CD4-positive, alpha-beta memory T cell (primary cell): Measurements from ENCODE around the gene LATS2. TPM values are rescaled to one million over a fixed set of nuclear protein-coding genes. Genes with fewer than 3 reads are reported as not detected.

Experiments
- CTCF ChIA-PET: fragments of 350-600 bp; sonication (Branson Sonifier 250); formaldehyde crosslinking; loops from one replicate; lab custom pipeline; 2021; ENCODE audit warnings: inconsistent platforms; ENCODE audit not compliant: partially characterized antibody; lab: Charles Lee
- POLR2A ChIA-PET: fragments of 350-600 bp; sonication (Branson Sonifier 250); formaldehyde crosslinking; loops from one replicate; lab custom pipeline; 2021; ENCODE audit not compliant: partially characterized antibody; lab: Charles Lee
- DNase-seq, 5 donors: peaks; one replicate each; pipeline versions ENCODE4 v3.0.0 to v3.0.0-alpha.2; 2020 to 2022; ENCODE audit warnings: mixed read lengths in 1 of 5
- H3K27ac ChIP-seq: one replicate; pipeline ENCODE4 v1.7.0; 2013; ENCODE audit warnings: low read depth, low read length
- H3K27me3 ChIP-seq: 2 replicates; pipeline ENCODE4 v1.7.0; 2013; ENCODE audit warnings: mild to moderate bottlenecking, low read length, moderate library complexity; ENCODE audit not compliant: insufficient read depth
- H3K36me3 ChIP-seq: 2 replicates; pipeline ENCODE4 v1.7.0; 2013; ENCODE audit warnings: mild to moderate bottlenecking, low read length, moderate library complexity; ENCODE audit not compliant: insufficient read depth
- H3K4me1 ChIP-seq: 2 replicates; pipeline ENCODE4 v1.7.0; 2013; ENCODE audit warnings: mild to moderate bottlenecking, low read length, moderate library complexity; ENCODE audit not compliant: insufficient read depth
- H3K4me3 ChIP-seq, 2 donors: one replicate each; pipeline ENCODE4 v1.7.0; 2013; ENCODE audit warnings: low read length in 2 of 2, mild to moderate bottlenecking in 1 of 2
- H3K9me3 ChIP-seq, 2 donors: one replicate each; pipeline ENCODE4 v1.7.0; 2013; ENCODE audit warnings: low read length in 2 of 2, control low read depth in 1 of 2; ENCODE audit not compliant: control insufficient read depth in 1 of 2
- H3K27ac Mint-ChIP-seq, 7 donors: one replicate each; pipeline ENCODE4 v1.8.0; 2020 to 2021; ENCODE audit warnings: mixed read lengths in 7 of 7, mild to moderate bottlenecking in 6 of 7, inconsistent platforms in 3 of 7, moderate library complexity in 3 of 7
- H3K27me3 Mint-ChIP-seq, 2 donors: one replicate each; pipeline ENCODE4 v1.8.0; 2020 to 2021; ENCODE audit warnings: mixed read lengths in 2 of 2
- H3K36me3 Mint-ChIP-seq, 2 donors: one replicate each; pipeline ENCODE4 v1.8.0; 2020 to 2021; ENCODE audit warnings: mixed read lengths in 2 of 2, inconsistent platforms in 1 of 2, mild to moderate bottlenecking in 1 of 2
- H3K4me1 Mint-ChIP-seq, 4 donors: one replicate each; pipeline ENCODE4 v1.8.0; 2020 to 2021; ENCODE audit warnings: mixed read lengths in 4 of 4, mild to moderate bottlenecking in 1 of 4
- H3K4me3 Mint-ChIP-seq, 8 donors: one replicate each; pipeline ENCODE4 v1.8.0; 2020 to 2021; ENCODE audit warnings: mixed read lengths in 8 of 8, mild to moderate bottlenecking in 7 of 8, moderate library complexity in 6 of 8, inconsistent platforms in 3 of 8
- H3K9me3 Mint-ChIP-seq, 8 donors: one replicate each; pipeline ENCODE4 v1.8.0; 2020 to 2021; ENCODE audit warnings: mixed read lengths in 8 of 8, mild to moderate bottlenecking in 5 of 8, inconsistent platforms in 3 of 8, moderate library complexity in 1 of 8
- intact Hi-C: fragments of 100-400 bp; cut with micrococcal nuclease; formaldehyde crosslinking; loops from one replicate; pipeline ENCODE4 v1.15.1; 2023
- polyA plus RNA-seq, 2 donors: library from polyadenylated mRNA; unstranded; fragments of 300-500 nt; fragmentation: Illumina TruSeq; gene quantifications; one replicate each; pipeline ENCODE4 v1.2.3, GENCODE V29; 2021
- total RNA-seq, 2 experiments: library from RNA; stranded (reverse); gene quantifications; one replicate each; pipeline ENCODE4 v1.2.3, GENCODE V29; 2021

The LATS2 gene
- total and polyA plus RNA-seq, 4 experiments from 2014 or later, result 0.25 to 4.5 (median 3.4) TPM; not detected in 1

DNA sequence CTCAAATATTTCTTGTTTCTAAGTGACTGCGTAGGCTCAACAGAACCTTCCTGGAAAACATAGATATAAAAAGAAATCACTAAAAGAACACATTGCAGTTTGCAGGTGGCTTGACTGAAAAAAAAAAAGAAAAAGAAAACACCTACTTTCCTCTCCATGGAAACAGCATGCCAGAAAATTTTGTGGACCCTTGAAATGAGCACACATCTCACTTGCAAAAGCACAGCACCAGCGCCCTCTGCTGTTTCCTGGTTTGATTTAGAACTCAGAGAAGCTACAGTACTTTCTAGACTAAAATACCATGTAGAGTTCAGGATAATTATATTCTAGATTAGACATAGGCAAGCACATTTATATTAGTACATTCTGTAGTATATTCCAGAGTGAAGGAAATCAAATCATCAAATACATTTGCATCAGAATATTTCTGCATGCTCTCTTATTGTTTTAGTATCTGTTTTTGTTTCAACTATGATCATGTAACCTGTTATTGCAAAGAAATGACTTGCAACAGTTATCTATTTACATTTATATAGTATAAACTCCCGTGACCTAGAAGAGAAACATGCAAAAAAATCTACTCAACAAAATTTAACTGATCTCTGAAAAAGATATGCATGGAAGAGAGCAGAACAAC lies 136.5 kb downstream of the LATS2 start:
- H3K9me3 ChIP-seq, result no peaks in the 10 kb centered on the region
- no peak overlapping the region for H3K27ac ChIP-seq
- no peaks in the 10 kb centered on the region for H3K4me1 ChIP-seq
- no peaks in the 10 kb centered on the region for H3K36me3 ChIP-seq
- H3K27me3 Mint-ChIP-seq, result no peaks in the 10 kb centered on the region
- no peak overlapping the region for H3K27ac Mint-ChIP-seq
- no peaks in the 10 kb centered on the region for H3K9me3 Mint-ChIP-seq
- no peaks in the 10 kb centered on the region for H3K4me1 Mint-ChIP-seq
- ChIA-PET POLR2A (interaction anchor here (0.7 kb wide), 1 partner anchor 92 kb away, joined by 4 read pairs; no protein-coding TSS in a partner anchor), CTCF (interaction anchor here (0.5 to 8.5 kb wide), 30 partner anchors 8 to 1268 kb away, joined by 3 to 104 read pairs (median 4); no protein-coding TSS in a partner anchor)
- H3K36me3 Mint-ChIP-seq, result no peaks in the 10 kb centered on the region
- intact Hi-C loops, result loop anchor here (1.0 kb wide), 4 partner anchors 97 to 743 kb away; no protein-coding TSS in a partner anchor
- no peaks in the 10 kb centered on the region for H3K27me3 ChIP-seq
- no peak overlapping the region for H3K4me3 ChIP-seq
- DNase-seq, result peak; percentile 55 to 71 (median 63)
- no peak overlapping the region for H3K4me3 Mint-ChIP-seq

DNA sequence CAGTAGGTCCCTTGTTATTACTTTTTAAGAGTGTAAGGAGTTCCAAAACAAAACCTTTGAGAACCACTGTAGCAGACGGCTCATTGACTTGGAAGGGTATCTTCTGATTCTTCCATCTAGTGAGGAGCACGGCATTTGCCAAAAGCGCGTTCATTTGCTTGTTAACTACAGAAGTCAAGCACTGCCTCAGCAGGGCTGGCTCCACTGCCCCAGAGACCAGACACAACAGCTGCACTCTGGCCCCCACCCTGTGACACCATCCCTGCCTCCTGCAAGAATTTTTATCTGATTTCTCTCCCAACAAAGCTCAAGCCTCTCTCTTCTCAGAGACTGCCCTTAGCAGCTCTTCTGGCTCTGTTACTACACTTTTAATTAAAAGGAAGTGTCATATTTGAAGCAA lies 138.1 kb downstream of the LATS2 start:
- no peaks in the 10 kb centered on the region for H3K27me3 Mint-ChIP-seq
- no peak overlapping the region for H3K4me3 Mint-ChIP-seq
- no peak overlapping the region for H3K27ac Mint-ChIP-seq
- Histone ChIP-seq H3K9me3 (no peaks in the 10 kb centered on the region), H3K27me3 (no peaks in the 10 kb centered on the region), H3K36me3 (no peaks in the 10 kb centered on the region), H3K27ac (no peak overlapping the region), H3K4me1 (no peaks in the 10 kb centered on the region), H3K4me3 (no peak overlapping the region)
- intact Hi-C loops, result no loop called here
- H3K9me3 Mint-ChIP-seq, result no peaks in the 10 kb centered on the region
- no peaks in the 10 kb centered on the region for H3K36me3 Mint-ChIP-seq
- H3K4me1 Mint-ChIP-seq, result no peaks in the 10 kb centered on the region
- no peak for DNase-seq
- ChIA-PET CTCF (interaction anchor here (0.6 to 8.5 kb wide), 7 partner anchors 10 to 429 kb away, joined by 3 to 104 read pairs (median 5); no protein-coding TSS in a partner anchor), POLR2A (no interaction called here)

Other genes starting within 250 kb of the LATS2 start
- gene XPO4, start 158.8 kb downstream of the LATS2 start, total RNA-seq, result 10 to 100 TPM; 25.5 to 27.4 TPM
- gene XPO4, start 158.8 kb downstream of the LATS2 start, polyA plus RNA-seq, result 1 to 10 TPM; 5.2 to 9.2 TPM
- gene SAP18, start 78.5 kb upstream of the LATS2 start, total RNA-seq, result 100 to 1,000 TPM; 169 to 171 TPM
- gene SAP18, start 78.5 kb upstream of the LATS2 start, polyA plus RNA-seq, result 100 to 1,000 TPM; 285 to 371 TPM
- under 1 TPM in 1 of 2 experiments, not detected in 1; 0.33 TPM for gene SKA3, start 115.0 kb upstream of the LATS2 start, total RNA-seq
- gene SKA3, start 115.0 kb upstream of the LATS2 start, polyA plus RNA-seq, result under 1 TPM in 1 of 2 donors, not detected in 1; 0.72 TPM
- 10 to 100 TPM; 22.8 to 24.5 TPM for gene MRPL57, start 115.1 kb upstream of the LATS2 start, total RNA-seq
- 10 to 100 TPM; 46.3 to 56.2 TPM for gene MRPL57, start 115.1 kb upstream of the LATS2 start, polyA plus RNA-seq